Endothelial cell of umbilical vein (primary cell): Measurements from ENCODE around the gene ZNF664. TPM values are rescaled to one million over a fixed set of nuclear protein-coding genes. Genes with fewer than 3 reads are reported as not detected.

Experiments used
- BruUV-seq: library from RNA; stranded (reverse); fragments of 400-500 nt; replicated peaks from 2 replicates; lab custom pipeline; 2021; lab: Mats Ljungman, UMichigan
- CTCF ChIA-PET: fragments of 300-600, 350-600 bp; sonication (Branson Sonifier 250); formaldehyde crosslinking; loops from one replicate; lab custom pipeline; 2021; ENCODE audit warnings: antibody characterized with exemption, inconsistent platforms; lab: Charles Lee
- POLR2A ChIA-PET: fragments of 300-600, 350-600 bp; sonication (Branson Sonifier 250); formaldehyde crosslinking; loops from one replicate; lab custom pipeline; 2021; ENCODE audit warnings: antibody characterized with exemption, inconsistent platforms; lab: Charles Lee
- DNase-seq: peaks from one replicate; pipeline ENCODE4 v3.0.0-alpha.2; 2011; ENCODE audit warnings: low read depth, low spot score
- FAIRE-seq: peaks from 2 replicates; lab custom pipeline; 2011; peaks lifted over from hg19 to GRCh38; lab: Jason Lieb, UNC
- H2AFZ ChIP-seq: 2 replicates; pipeline ENCODE4 v1.6.0; 2012; ENCODE audit warnings: low read depth, low read length, control low read depth, inconsistent platforms
- H3K27ac ChIP-seq: 2 replicates; pipeline ENCODE4 v1.5.1; 2011; ENCODE audit warnings: low read depth, mild to moderate bottlenecking, control low read depth, low read length, moderate library complexity; ENCODE audit not compliant: insufficient read depth
- H3K27me3 ChIP-seq, 2 experiments: 2 replicates each; pipeline versions ENCODE4 v1.6.0 to v1.6.1; 2011; ENCODE audit warnings: low read length in 2 of 2, mixed read lengths in 1 of 2; ENCODE audit not compliant: control insufficient read depth in 2 of 2, insufficient read depth in 2 of 2
- H3K36me3 ChIP-seq, 2 experiments: 2 replicates in 1 of 2; 3 replicates in 1 of 2; pipeline ENCODE4 v1.5.1; 2011; ENCODE audit warnings: low read length in 2 of 2, mild to moderate bottlenecking in 1 of 2, moderate library complexity in 1 of 2; ENCODE audit not compliant: control insufficient read depth in 2 of 2, insufficient read depth in 2 of 2; ENCODE audit errors: extremely low read depth in 1 of 2
- H3K4me1 ChIP-seq: 3 replicates; pipeline ENCODE4 v1.5.1; 2011; ENCODE audit warnings: mild to moderate bottlenecking, low read length; ENCODE audit not compliant: control insufficient read depth, insufficient read depth; ENCODE audit errors: extremely low read depth
- H3K4me2 ChIP-seq: 2 replicates; pipeline ENCODE4 v1.6.1; 2011; ENCODE audit warnings: low read length, control low read depth, mixed read lengths; ENCODE audit not compliant: insufficient read depth
- H3K4me3 ChIP-seq, 3 experiments: fragments of 200-600 bp in 1 of 3; sonication (generic), shearing (Covaris generic) in 1 of 3; replicated peaks in 1 of 3; 2 replicates each; pipeline ENCODE4 v1.5.1; 2011 to 2016; ENCODE audit warnings: control low read depth in 3 of 3, low read length in 3 of 3, mild to moderate bottlenecking in 2 of 3, inconsistent platforms in 1 of 3, low read depth in 1 of 3, moderate library complexity in 1 of 3; ENCODE audit not compliant: insufficient read depth in 1 of 3
- H3K79me2 ChIP-seq: 2 replicates; pipeline ENCODE4 v1.6.0; 2012; ENCODE audit warnings: low read length, inconsistent platforms; ENCODE audit not compliant: control insufficient read depth, insufficient read depth
- H3K9ac ChIP-seq: replicated peaks from 2 replicates; pipeline ENCODE3; 2011; ENCODE audit warnings: low read length, control low read depth; ENCODE audit not compliant: insufficient read depth; ENCODE audit errors: extremely low read depth
- H3K9me1 ChIP-seq: replicated peaks from 3 replicates; pipeline ENCODE4 v1.6.0; 2011; ENCODE audit warnings: mild to moderate bottlenecking, low read length; ENCODE audit not compliant: control insufficient read depth, insufficient read depth; ENCODE audit errors: extremely low read depth
- H3K9me3 ChIP-seq: replicated peaks from 2 replicates; pipeline ENCODE4 v1.5.1; 2012; ENCODE audit warnings: low read length, inconsistent platforms; ENCODE audit not compliant: control insufficient read depth, insufficient read depth
- H4K20me1 ChIP-seq: replicated peaks from 2 replicates; pipeline ENCODE3; 2011; ENCODE audit warnings: mild to moderate bottlenecking, low read length; ENCODE audit not compliant: control insufficient read depth, insufficient read depth; ENCODE audit errors: extremely low read depth
- EZH2 ChIP-seq: IDR thresholded peaks from 2 replicates; pipeline ENCODE4 v1.6.1; 2012; ENCODE audit warnings: borderline replicate concordance, low read depth, mild to moderate bottlenecking, moderate library complexity, low read length, inconsistent platforms; ENCODE audit not compliant: severe bottlenecking
- FOS ChIP-seq: IDR thresholded peaks from 2 replicates; pipeline ENCODE4 v1.6.1; 2011; ENCODE audit warnings: mild to moderate bottlenecking, low read length, moderate library complexity, borderline replicate concordance; ENCODE audit not compliant: insufficient read depth
- GATA2 ChIP-seq: IDR thresholded peaks from 2 replicates; pipeline ENCODE4 v1.7.0; 2011; ENCODE audit warnings: low read depth, mild to moderate bottlenecking, moderate library complexity, mixed read lengths, low read length; ENCODE audit not compliant: insufficient read length, insufficient read depth
- JUN ChIP-seq: IDR thresholded peaks from 2 replicates; pipeline ENCODE4 v1.6.1; 2011; ENCODE audit warnings: borderline replicate concordance, low read depth; ENCODE audit not compliant: insufficient read length, insufficient read depth
- MYC ChIP-seq: IDR thresholded peaks from one replicate; pipeline ENCODE4 v1.6.1; 2011; ENCODE audit warnings: mild to moderate bottlenecking, low read depth, low read length
- POLR2A ChIP-seq: IDR thresholded peaks from 2 replicates; pipeline ENCODE4 v1.6.1; 2012; ENCODE audit warnings: low read depth, mild to moderate bottlenecking, control low read depth, low read length
- POLR2AphosphoS5 ChIP-seq: IDR thresholded peaks from 2 replicates; pipeline ENCODE4 v1.6.1; 2012; ENCODE audit warnings: low read depth, mild to moderate bottlenecking, control low read depth, low read length, moderate library complexity; ENCODE audit not compliant: insufficient read depth
- dilution Hi-C: fragments of 300-500 bp; cut with MboI; formaldehyde crosslinking; loops from one replicate; pipeline ENCODE4 v1.15.0; 2019; ENCODE audit warnings: low sequenced_read_pairs; ENCODE audit not compliant: extremely low pct_ligation_motif_present
- intact Hi-C: fragments of 100-400 bp; cut with micrococcal nuclease; formaldehyde crosslinking; loops from one replicate; pipeline ENCODE4 v1.10.0; 2022
- polyA plus RNA-seq, 4 experiments: library from polyadenylated mRNA; depleted of rRNA in 3 of 4; stranded (reverse) in 3 of 4; unstranded in 1 of 4; fragments of >200 nt; gene quantifications; 2 replicates each; pipeline versions ENCODE4 v1.2.1 to v1.2.3, GENCODE V29; 2011 to 2012; ENCODE audit warnings: missing spikeins in 1 of 4
- total RNA-seq: library from RNA; stranded (reverse); gene quantifications from 2 replicates; pipeline ENCODE4 v1.2.3, GENCODE V29; 2021
- TF ChIP-seq, protein P1 (sequence below), 2 donors: IDR thresholded peaks; 1 replicate in 1 of 2; 2 replicates in 1 of 2; pipeline ENCODE4 v1.5.1; 2011; ENCODE audit warnings: low read length in 2 of 2, mild to moderate bottlenecking in 2 of 2, moderate library complexity in 2 of 2, control low read depth in 1 of 2, inconsistent platforms in 1 of 2, low read depth in 1 of 2; ENCODE audit not compliant: insufficient read depth in 1 of 2; ENCODE audit errors: extremely low read depth in 1 of 2
- TF ChIP-seq, protein P2 (sequence below): IDR thresholded peaks from 2 replicates; pipeline ENCODE4 v1.6.1; 2011; ENCODE audit not compliant: insufficient read depth, insufficient read length

ZNF664 gene
- total and polyA plus RNA-seq, 2 donors (not counting 3 experiments of a cell fraction or from before 2014, with no cell fraction given), result 29.8 to 71.3 TPM

GRCh38 chr12:123950476-123951349 lies 22.3 kb upstream of the ZNF664 start:
- Histone ChIP-seq H3K9ac (no peak overlapping the region), H3K9me3 (no peaks in the 10 kb centered on the region), H3K79me2 (no peaks in the 10 kb centered on the region), H3K4me1 (peaks cover 18% of the 10 kb centered on the region), H3K36me3 (no peaks in the 10 kb centered on the region), H3K9me1 (no peaks in the 10 kb centered on the region), H4K20me1 (peaks cover 2% of the 10 kb centered on the region), H3K4me2 (no peak overlapping the region), H3K4me3 (no peak overlapping the region), H2AFZ (no peak overlapping the region), H3K27ac (no peak overlapping the region), H3K27me3 (no peaks in the 10 kb centered on the region)
- DNase-seq (no peak), FAIRE-seq (no peak)
- no peak for TF ChIP-seq JUN
- no peak for TF ChIP-seq EZH2
- no peak for TF ChIP-seq MYC
- TF ChIP-seq POLR2AphosphoS5, result no peak
- no peak for TF ChIP-seq POLR2A
- TF ChIP-seq, protein P1, sequence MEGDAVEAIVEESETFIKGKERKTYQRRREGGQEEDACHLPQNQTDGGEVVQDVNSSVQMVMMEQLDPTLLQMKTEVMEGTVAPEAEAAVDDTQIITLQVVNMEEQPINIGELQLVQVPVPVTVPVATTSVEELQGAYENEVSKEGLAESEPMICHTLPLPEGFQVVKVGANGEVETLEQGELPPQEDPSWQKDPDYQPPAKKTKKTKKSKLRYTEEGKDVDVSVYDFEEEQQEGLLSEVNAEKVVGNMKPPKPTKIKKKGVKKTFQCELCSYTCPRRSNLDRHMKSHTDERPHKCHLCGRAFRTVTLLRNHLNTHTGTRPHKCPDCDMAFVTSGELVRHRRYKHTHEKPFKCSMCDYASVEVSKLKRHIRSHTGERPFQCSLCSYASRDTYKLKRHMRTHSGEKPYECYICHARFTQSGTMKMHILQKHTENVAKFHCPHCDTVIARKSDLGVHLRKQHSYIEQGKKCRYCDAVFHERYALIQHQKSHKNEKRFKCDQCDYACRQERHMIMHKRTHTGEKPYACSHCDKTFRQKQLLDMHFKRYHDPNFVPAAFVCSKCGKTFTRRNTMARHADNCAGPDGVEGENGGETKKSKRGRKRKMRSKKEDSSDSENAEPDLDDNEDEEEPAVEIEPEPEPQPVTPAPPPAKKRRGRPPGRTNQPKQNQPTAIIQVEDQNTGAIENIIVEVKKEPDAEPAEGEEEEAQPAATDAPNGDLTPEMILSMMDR (IDR thresholded peaks at IDR 0.05; ENCODE audit: extremely low read depth in 1 of 2, insufficient read depth in 1 of 2, low read depth in 1 of 2, low read length in 2 of 2), result no peak
- TF ChIP-seq FOS, result no peak
- TF ChIP-seq, protein P2, sequence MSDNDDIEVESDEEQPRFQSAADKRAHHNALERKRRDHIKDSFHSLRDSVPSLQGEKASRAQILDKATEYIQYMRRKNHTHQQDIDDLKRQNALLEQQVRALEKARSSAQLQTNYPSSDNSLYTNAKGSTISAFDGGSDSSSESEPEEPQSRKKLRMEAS, result no peak
- no peak for TF ChIP-seq GATA2
- ChIA-PET CTCF (no interaction called here), POLR2A (interaction anchor here (0.8 kb wide), 1 partner anchor 45 kb away, joined by 3 read pairs; no protein-coding TSS in a partner anchor)
- intact Hi-C loops (no loop called here), dilution Hi-C loops (no loop called here)
- BruUV-seq, result no TSS peak
